Measurements from ENCODE around the gene PFN4. TPM values are rescaled to one million over a fixed set of nuclear protein-coding genes. Genes with fewer than 3 reads are reported as not detected.
A peak's percentile ranks its signal among the peaks of the same experiment; 100 is the strongest.
"Not testable (repeated sequence)": the region's sequence is repeated elsewhere in the genome, so short reads cannot be mapped to it uniquely, and the experiment has no call there.

The PFN4 gene, protein sequence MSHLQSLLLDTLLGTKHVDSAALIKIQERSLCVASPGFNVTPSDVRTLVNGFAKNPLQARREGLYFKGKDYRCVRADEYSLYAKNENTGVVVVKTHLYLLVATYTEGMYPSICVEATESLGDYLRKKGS
- not detected for total RNA-seq
- long read RNA-seq, partial matches to known transcripts: 0 of 1 reads
- long read RNA-seq, other reads (novel, unspliced or antisense): 0 of 1 reads

DNA sequence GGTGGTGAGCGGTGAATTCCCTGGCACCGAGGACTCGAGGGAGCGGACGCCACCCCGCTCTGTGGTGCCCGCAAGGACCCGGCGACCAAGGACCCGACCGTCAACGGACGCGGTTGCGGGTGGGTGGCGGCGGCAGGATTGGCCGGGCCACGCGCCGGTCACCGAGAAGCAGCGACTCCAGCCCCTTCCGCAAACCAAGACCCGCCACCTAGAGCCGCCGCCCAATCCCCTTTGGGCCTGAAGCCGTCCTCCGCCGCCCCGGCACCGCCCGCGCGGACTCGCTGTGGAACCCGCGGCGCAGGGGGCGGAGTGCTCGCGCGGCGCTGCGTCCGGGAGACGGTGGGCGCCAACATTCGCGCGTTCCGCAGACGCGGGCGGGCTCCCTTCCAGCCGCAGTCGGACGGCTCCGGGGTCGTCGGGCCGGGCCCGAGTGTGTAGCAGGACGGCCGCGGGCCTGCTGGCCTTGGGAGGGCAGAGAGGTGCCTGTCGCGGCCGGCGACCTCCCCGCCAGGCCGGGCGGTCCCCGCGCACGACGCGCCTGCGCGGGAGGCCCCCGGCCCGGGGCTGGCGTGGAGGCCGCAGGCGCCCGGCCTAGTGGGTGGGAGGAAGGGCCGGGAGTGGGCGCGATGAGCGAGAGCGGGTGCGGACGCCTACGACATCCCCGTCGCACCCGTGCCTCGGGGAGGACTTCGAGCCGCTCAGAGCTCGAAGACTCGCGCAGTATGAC, at the start of gene PFN4, which contains the start of gene FAM228B:
TSS of gene PFN4 (minus strand) at position 140 of the 727 bp plus-strand sequence. CDS start 799 bp downstream, outside the sequence.
TSS of gene FAM228B (plus strand) at position 275 of the 727 bp plus-strand sequence. CDS start 893 bp downstream, outside the sequence.
- ATAC-seq: peak; percentile 97
- intact Hi-C loops (cut with DNase I, micrococcal nuclease): no loop called here
- peak; percentile 88 to 90 for DNase-seq

DNA sequence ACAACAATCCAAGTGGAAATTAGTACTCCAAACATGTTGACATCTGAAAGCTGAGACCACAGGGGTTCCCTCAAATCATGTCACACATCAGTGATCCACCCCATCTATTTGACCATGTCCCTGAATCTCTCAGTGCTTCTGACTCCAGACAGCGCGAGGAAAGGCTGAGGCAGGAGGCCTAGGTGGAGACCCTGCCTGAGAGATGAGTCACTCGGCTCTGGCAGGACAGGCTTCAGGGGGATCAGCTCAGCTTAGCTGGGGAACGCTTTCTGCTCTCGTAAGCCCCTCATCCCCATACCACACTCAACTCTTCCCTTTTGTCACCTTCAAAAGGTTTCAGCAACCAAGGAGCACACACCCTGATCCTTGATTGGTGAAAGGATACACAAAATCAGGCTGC, 45.9 kb upstream of the PFN4 start:
- intact Hi-C loops (cut with DNase I, micrococcal nuclease): no loop called here
- DNase-seq (no peak), ATAC-seq (no peak)

DNA sequence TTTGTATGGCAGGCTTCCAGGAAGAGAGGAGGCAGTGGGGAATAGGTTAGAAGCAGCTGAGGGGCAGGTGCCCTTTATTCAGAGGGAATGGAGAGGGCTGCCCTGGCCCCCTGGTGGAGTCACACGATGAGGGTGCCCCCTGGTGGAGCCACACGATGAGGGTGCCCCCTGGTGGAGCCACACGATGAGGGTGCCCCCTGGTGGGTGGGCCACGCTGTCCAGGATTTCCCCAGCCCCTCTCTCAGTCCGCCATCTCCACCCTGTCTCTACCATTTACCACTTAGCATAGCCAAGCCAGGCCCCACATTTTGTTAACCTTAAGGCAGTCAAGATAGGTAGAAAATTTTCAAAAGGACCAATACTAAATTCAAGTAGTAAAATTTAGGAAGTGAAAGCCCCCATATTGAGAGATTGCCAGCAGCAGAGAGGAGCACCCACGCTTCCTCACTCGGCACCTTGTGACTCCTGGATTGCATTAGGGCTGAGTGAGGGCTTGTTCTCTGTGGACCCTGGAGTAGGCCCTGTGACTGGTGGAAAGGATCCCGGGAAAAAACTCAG, 41.4 kb upstream of the PFN4 start:
- intact Hi-C loops (cut with DNase I, micrococcal nuclease): no loop called here
- peak in 1 of 2 donors; percentile 39 for DNase-seq

DNA sequence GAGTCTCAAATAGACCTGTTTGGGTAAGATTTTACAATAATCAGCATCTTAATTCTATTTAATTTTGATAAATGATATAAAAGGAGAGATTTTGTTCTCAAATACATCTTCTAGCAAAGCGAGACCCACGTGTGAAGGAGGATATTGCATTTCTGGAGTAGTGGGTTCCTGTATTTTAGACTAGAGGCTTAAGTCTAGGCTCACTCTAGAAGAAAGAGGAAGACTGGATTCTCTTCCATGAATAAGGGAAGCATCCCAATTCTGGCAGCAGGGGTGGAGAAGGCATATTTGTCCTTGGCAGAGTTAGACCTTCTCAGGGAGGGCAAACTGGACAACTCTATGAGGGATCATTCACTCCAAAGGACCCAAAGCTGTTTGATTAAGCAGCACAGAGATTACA, 40.5 kb upstream of the PFN4 start:
- no peak for ATAC-seq
- no peak for DNase-seq
- intact Hi-C loops (cut with DNase I, micrococcal nuclease): no loop called here

More for the DNA sequence above, 41.4 kb upstream of the PFN4 start:
- ATAC-seq: peak; percentile 64

DNA sequence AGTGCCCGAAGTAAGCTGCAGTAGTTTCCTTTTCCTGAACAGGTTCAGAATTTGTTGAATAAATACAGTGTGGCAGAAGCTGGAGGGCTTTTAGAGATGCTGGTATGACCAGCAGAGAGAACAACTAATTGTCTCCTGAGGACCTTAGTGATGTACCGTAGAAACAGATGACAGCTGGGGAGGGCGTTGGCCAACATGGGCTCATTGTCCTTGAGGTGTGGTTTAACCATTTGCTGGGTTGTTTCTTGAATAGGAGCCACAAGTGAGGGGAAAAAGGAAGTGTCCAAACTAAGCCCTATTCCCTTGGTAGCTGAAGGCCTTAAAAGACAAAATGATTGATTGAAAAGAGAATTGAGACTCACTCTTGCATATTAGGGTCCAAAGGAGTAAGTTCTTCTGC, 40.1 kb upstream of the PFN4 start:
- intact Hi-C loops (cut with DNase I, micrococcal nuclease): no loop called here
- ATAC-seq (no peak), DNase-seq (no peak)

DNA sequence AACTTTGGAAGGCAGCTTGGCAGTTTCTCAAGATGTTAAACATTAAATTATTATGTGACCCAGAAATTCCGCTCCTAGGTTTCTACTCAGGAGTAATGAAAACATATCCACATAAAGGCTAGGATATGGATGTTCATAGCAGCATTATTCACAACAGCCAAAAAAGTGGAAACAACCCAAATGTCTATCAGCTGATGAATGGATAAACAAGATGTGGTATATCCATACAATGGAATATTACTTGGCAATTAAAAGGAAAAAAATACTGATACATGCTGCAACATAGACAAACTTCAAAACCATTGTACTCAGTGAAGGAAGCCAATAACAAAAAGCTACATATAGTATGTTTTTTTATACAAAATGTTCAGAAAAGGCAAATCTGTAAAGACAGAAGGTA, 39.4 kb upstream of the PFN4 start:
- DNase-seq: no peak
- intact Hi-C loops (cut with DNase I, micrococcal nuclease): no loop called here
- ATAC-seq: no peak

DNA sequence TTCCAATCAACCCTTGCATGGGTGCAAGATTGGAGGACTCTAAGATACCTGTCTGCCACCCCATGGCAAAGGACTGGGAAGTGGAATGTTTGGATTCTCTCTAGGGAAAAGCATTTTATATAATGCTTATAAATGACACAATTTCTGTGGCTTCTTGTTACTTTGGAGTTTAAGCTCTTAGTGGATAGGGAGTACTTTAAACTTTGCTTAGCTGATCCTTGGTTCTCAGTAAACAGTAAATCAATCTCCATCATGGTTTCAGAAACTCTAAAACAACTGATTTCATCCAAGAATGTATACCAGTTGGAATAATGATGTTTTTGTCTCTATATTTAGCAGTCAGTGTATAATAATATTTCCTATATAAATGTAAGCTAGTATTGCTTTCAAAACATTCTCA, 37.6 kb upstream of the PFN4 start:
- ATAC-seq: no peak
- intact Hi-C loops (cut with DNase I, micrococcal nuclease): no loop called here
- no peak for DNase-seq

DNA sequence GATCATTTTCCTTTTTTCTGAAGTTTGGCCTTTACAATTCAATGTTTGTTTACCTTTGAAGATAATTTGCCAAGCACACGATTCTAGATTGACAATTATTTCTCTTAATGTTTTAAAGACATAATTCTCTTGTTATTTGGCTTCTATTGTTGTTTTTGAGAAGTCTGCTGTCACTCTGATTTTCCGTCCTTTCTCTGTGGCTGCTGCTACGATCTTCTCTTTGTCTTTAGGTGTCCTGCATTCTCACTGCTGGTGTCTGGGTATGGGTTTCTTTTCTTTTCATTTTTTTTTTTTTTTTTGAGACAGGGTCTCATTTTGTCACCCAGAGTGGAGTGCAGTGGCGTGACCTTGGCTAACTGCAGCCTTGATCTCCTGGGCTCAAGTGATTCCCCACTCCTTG, 36.6 kb upstream of the PFN4 start:
- ATAC-seq: no peak
- DNase-seq: no peak
- intact Hi-C loops (cut with DNase I, micrococcal nuclease): no loop called here

DNA sequence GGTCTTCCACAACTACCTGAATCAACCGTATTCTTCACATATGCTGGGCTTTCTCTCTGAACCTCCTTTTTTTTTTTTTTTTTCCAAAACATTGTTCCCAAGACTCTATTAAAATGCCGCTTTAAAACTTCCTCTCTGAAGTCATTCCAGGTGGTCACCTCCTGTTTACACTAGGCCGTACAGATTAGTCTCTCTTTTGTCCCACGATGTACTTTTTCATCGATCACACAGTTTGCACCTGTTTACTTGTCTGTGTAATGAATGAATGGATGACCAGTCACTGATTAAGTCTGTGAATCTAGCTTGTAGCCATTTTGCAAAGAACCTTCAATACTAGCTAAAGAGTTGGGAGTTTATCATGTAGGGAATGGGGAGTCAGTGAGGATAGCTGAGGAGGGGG, 35.0 kb upstream of the PFN4 start:
- ATAC-seq (no peak), DNase-seq (no peak)
- intact Hi-C loops (cut with DNase I, micrococcal nuclease): no loop called here

DNA sequence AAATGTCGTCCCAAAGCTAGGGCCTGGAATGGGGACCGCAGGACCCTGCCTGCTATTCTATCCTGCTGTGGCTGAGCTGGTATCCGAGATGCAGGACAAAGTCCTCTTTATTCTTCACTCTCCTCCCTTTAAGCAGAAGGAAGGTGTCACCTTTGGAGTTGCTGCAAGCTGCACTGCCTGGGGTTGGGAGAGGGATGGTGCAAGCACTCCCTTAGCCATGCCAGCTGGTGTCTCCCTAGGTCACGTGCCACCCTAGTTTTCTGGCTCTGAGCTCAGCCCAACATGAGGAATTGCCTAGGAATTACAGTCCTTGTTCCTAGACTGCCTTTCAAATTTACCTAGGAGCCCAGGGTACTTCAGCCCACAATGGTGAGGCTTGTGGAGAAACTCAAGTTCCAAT, 30.3 kb upstream of the PFN4 start:
- DNase-seq: no peak
- no peak for ATAC-seq
- intact Hi-C loops (cut with DNase I, micrococcal nuclease): no loop called here

DNA sequence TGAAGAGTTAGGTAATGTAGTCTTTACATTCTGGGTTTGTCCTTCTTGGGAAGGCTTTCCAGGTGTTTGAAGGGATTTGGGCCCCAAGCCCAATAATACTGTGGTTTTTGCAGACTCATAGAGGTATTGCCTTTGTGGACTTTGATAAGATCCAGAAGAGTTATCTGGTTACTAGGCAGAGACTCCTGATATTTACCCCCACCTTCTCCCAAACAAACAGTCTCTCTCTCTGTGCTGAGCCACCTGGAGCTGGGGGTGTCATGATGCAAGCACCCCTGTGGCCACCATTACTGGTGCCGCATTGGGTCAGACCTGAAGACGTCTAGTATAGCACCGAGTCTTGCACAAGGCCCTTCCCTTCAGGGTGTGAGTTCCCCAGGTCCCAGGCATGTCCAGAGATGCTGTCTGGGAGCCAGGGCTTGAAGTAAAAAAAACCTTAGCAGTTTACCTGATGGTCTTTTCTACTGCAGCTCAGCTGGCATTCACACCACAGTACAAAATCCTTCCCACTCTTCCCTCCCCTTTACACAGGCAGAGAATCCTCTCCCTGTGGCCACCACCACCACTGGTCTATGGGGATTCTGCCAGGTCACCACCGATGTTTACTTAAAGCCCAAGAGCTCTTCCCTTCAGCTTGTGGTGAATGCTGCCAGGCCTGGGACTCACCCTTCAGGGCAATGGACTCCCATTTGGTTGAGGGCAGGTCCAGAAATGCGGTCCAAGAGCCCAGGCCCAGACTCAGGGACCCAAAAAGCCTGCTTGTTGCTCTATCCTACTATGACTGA, 29.5 kb upstream of the PFN4 start:
- no peak for ATAC-seq
- intact Hi-C loops (cut with DNase I, micrococcal nuclease): no loop called here
- no peak for DNase-seq

DNA sequence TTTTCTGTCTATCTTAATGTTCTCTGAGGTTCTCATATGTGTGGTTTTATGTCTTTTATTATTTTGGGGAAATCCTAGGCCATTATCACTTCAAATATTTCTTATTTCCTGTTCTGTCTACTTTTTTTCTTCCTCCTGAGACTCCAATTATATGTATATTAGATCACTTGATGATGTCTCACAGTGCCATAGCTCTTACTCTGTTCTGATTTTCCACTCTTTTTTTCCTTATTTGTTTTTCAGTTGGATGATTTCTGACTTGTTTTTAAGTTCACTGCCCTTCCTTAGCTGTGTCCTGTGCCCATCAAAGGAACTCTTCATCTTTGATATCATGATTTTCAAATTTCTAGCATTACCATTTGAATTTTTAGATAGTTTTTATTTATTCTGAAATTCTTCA, 24.2 kb upstream of the PFN4 start:
- intact Hi-C loops (cut with DNase I, micrococcal nuclease): no loop called here
- DNase-seq (no peak), ATAC-seq (no peak)

DNA sequence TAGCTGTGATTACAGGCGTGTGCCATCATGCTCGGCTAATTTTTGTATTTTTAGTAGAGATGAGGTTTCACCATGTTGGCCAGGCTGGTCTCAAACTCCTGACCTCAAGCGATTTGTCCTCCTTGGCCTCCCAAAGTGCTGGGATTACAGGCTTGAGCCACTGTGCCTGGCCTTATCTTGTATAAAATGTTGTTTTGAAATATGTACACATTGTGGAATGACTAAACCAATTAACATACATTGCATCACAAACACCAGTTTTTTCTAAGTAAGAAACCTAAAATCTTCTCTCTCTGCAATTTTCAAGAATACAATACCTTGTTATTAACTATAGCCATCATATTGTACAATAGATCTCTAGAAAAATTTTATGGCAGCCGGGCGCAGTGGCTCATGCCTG, 17.2 kb upstream of the PFN4 start:
- intact Hi-C loops (cut with DNase I, micrococcal nuclease); ATAC-seq; DNase-seq: not testable (repeated sequence)

DNA sequence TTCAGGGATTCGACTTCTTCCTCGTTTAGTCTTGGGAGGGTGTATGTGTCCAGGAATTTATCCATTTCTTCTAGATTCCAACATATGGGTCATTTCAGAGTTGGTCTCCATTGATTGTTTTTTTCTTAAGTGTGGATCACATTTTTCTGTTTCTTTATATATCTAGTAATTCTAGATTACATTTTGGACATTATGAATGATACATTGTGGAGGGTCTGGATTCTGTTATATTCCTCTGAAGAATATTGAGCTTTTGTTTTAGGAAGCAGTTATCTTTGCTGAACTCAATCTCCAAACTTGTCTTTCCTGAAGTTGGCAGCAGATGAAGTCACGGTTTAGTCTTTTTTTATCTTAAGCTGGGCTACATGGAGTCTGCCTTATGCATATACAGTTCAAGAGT, 9.4 kb upstream of the PFN4 start:
- DNase-seq (no peak), ATAC-seq (no peak)
- intact Hi-C loops (cut with DNase I, micrococcal nuclease): no loop called here

DNA sequence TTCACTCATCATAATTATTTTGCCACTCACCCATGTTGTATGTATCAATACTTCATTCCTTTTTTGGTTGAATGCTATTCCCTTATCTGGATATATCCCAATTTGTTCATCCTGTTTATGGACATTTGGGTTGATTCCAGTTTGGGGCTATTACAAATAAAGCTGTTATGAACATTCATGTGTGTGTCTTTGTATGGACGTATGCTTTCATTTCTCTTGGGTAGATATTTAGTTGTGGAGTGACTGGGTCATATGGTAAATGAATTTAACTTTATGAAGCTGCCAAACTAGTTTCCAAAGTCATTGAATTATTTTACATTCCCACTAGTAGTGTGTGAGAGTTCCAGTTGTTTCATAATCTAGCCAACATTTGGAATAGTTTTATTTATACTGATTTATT, 2.8 kb upstream of the PFN4 start:
- ATAC-seq (no peak), DNase-seq (no peak)
- intact Hi-C loops (cut with DNase I, micrococcal nuclease): no loop called here

DNA sequence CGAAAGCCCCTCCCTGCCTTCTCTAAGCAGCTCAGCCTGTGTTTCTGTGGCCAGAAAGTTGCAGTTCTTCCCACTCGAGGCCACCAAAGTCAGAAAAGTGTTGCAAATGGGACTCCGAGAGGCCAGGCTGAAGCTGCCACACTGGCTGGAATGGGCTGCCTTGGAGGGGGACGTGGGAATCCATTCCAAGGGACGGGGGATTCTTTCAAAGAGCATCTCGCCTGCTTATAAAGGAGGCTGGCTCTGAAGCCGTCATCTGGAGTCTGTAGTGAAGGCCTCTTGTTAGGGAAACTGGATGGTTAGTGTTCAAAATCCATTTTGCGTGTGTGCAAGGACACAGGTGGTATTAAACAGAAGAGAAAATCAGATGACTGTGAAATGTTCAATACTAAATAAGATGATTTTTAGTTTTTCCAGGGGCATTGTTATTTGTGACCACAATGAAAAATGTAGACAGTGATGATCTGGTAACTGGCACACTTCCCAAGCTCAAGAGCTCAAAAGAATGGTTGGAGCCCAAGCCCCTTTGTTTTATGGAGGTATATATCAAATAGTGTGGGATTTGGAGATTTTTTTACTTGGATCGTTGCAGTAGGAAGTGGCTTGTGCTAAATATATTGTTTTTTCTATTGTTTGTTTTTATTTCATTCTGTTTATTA, 917 bp upstream of the PFN4 start:
- intact Hi-C loops (cut with DNase I, micrococcal nuclease): no loop called here
- DNase-seq: no peak
- peak; percentile 2 for ATAC-seq

DNA sequence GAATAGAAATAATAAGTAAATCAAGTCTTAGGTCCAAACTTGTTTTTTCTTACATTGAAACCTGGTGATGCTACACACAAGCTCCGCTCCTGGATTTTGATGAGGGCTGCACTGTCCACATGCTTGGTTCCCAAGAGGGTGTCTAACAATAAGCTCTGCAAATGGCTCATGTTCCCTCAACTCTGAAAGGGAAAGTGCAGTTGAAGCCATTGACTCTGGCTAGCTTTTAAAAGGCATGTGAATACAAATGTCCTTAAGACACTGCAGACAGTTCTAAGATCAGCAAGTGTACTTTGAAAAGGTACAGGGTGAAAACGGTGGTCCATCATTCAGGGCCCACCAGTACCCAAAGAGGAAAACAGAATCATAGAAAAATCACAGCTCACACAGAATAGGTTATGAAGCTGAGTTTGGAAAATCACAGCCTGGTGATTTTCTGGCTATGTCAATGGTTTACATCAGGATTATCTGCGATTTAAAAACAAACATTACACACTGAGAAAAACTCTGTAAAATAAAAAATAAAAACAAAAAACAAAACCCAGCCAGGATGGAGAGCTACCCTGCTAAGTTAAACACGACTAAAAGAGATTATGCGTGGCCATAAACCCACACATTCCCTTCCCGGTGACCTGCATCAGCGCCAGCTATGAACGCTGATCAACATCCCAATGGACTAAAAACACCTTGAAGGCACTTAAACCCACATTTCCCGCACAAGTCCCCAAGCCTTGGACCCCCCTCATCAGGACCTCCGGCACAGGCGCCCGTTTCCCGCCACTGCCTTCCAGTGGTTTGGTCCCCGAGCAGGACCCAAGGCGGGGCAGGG, 554 bp downstream of the PFN4 start:
- peak; percentile 17 for ATAC-seq
- DNase-seq: no peak
- intact Hi-C loops (cut with DNase I, micrococcal nuclease): no loop called here

DNA sequence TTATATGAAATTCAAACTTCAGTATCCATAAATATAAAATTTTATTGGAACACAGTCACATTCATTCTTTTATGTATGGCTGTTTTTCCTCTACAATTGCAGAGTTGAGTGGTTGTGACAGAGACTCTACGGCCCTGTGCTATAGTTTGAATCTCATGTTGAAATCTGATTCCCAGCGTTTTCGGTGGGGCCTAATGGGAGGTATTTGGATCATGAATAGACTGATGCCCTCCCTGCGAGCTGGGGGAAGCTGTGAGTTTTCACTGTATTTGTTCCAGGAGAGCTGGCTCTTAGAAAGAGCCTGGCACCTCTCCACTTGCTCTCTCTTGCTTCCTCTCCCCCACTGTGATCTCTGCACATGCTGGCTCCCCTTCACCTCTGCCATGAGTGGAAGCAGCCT, 1.7 kb downstream of the PFN4 start:
- intact Hi-C loops (cut with DNase I, micrococcal nuclease): no loop called here
- ATAC-seq: no peak

More for the DNA sequence above, 1.7 kb downstream of the PFN4 start:
- DNase-seq: no peak

Measured in left colon (tissue), 2 donors.